Chondrocyte (in vitro differentiated cells): ENCODE data around the gene TFDP1. TPM values are rescaled to one million over a fixed set of nuclear protein-coding genes. Genes with fewer than 3 reads are reported as not detected.
A peak's percentile ranks its signal among the peaks of the same experiment; 100 is the strongest.

Experiments
- DNase-seq: peaks from one replicate; pipeline ENCODE4 v3.0.0; 2021; ENCODE audit warnings: mixed read lengths, low spot score
- H3K27ac Mint-ChIP-seq: one replicate; pipeline ENCODE4 v1.8.0; 2021; ENCODE audit warnings: mild to moderate bottlenecking, moderate library complexity, mixed read lengths; ENCODE audit not compliant: unreplicated experiment
- H3K27me3 Mint-ChIP-seq: 2 replicates; pipeline ENCODE4 v1.8.0; 2021; ENCODE audit warnings: low read depth, mixed read lengths
- H3K36me3 Mint-ChIP-seq: 2 replicates; pipeline ENCODE4 v1.8.0; 2021; ENCODE audit warnings: low read depth, mixed read lengths
- H3K4me1 Mint-ChIP-seq: 2 replicates; pipeline ENCODE4 v1.8.0; 2021; ENCODE audit warnings: low read depth, mild to moderate bottlenecking, mixed read lengths
- H3K4me3 Mint-ChIP-seq: one replicate; pipeline ENCODE4 v1.8.0; 2021; ENCODE audit warnings: mild to moderate bottlenecking, moderate library complexity, mixed read lengths; ENCODE audit not compliant: unreplicated experiment
- H3K9me3 Mint-ChIP-seq: 2 replicates; pipeline ENCODE4 v1.8.0; 2021; ENCODE audit warnings: low read depth, mixed read lengths
- CTCF ChIP-seq: fragments of 200-600 bp; sonication (generic); IDR thresholded peaks from 2 replicates; pipeline ENCODE4 v1.5.0; 2021; ENCODE audit warnings: antibody characterized with exemption, mild to moderate bottlenecking, moderate library complexity
- total RNA-seq: library from RNA; stranded (reverse); gene quantifications from 3 replicates; pipeline ENCODE4 v1.2.1, GENCODE V29; 2021

TFDP1 gene
- total RNA-seq, 1 donor from 2014 or later, result 54.3 TPM

GRCh38 chr13:113632706-113633484 lies 48.3 kb downstream of the TFDP1 start:
- TF ChIP-seq CTCF, result no peak
- Mint-ChIP-seq H3K4me1 (no peaks in the 10 kb centered on the region), H3K4me3 (no peak overlapping the region), H3K27me3 (no peaks in the 10 kb centered on the region), H3K27ac (no peak overlapping the region), H3K9me3 (no peaks in the 10 kb centered on the region), H3K36me3 (peaks cover 53% of the 10 kb centered on the region)
- DNase-seq, result peak; percentile 72

DNA sequence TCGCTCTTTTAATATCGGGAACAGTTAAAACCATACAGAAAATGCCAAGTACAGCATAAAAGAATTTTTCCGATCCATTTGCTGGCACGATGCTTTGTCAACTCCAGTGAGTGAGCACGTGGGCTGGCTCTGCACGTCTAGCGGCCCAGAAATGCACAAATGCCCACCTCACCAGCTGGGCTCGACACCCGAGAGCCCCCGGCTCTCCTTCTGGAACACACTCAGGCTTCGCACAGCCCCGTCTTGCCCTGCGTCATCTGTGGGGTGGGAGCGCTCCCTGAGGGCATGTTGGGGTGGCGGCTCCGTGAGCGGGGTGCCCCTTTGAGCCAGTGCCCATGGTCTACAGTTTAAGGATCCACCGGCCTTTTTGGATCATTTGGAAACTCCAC lies 48.9 kb downstream of the TFDP1 start:
- Mint-ChIP-seq H3K4me3 (no peak overlapping the region), H3K27me3 (no peaks in the 10 kb centered on the region), H3K4me1 (no peaks in the 10 kb centered on the region), H3K9me3 (no peaks in the 10 kb centered on the region), H3K36me3 (peaks cover 53% of the 10 kb centered on the region), H3K27ac (no peak overlapping the region)
- peak; percentile 69 for DNase-seq
- no peak for TF ChIP-seq CTCF

DNA sequence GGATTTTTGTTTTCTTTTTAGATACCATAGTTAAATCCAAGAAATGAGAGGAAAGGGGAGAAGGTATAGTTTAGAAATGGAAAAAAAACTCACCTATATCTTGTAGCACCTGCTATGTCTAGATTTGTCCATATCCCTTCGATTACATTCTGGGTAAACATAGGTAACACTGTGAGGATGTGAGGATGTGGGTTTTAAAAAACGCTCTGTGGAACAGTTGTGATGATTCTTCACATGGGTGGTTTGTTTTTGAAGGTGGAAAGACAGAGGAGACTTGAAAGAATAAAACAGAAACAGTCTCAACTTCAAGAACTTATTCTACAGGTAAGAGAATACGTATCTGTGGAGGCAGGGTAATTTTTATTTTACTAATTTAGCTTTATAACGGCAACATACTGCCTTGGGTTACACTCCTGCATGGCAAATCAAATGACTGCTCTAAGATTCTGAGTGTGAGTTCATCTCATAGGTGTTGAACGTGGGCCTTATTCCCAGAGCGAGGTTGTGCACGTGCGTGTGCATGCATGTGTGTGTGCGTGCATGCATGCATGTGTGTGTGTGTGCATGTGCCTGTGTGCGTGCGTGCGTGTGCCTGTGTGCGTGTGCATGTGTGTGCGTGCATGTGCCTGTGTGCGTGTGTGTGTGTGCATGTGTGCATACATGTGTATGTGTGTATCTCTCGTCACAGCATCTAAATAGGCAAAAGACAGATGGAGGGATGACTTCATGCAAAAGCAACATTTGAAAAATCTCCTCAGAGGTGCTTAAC lies 49.9 kb downstream of the TFDP1 start:
- no peaks in the 10 kb centered on the region for H3K27me3 Mint-ChIP-seq
- DNase-seq, result peak; percentile 26
- peaks cover 55% of the 10 kb centered on the region for H3K36me3 Mint-ChIP-seq
- no peak overlapping the region for H3K27ac Mint-ChIP-seq
- TF ChIP-seq CTCF, result no peak
- H3K4me3 Mint-ChIP-seq, result no peak overlapping the region
- no peaks in the 10 kb centered on the region for H3K4me1 Mint-ChIP-seq
- no peaks in the 10 kb centered on the region for H3K9me3 Mint-ChIP-seq

DNA sequence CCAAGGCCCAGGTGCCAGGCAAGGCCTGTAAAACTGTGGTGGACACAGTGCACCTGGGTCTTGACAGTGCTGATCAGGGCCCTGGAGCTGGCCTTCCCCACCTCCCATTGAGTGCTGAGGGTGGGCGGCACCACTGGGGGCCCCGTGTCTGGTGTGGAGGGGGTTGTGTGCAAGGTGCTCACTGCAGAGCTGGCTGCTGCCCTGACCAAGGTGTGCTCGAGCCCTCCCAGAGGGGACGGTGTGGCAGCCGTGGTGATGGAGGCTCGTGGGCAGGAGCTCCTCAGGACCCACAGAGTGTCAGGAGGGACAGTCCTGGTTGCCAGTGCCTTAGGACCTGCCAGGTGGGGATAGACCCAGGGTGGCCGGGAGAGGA lies 50.5 kb downstream of the TFDP1 start:
- DNase-seq, result no peak
- no peak overlapping the region for H3K4me3 Mint-ChIP-seq
- H3K36me3 Mint-ChIP-seq, result peaks cover 56% of the 10 kb centered on the region
- TF ChIP-seq CTCF, result no peak
- H3K9me3 Mint-ChIP-seq, result no peaks in the 10 kb centered on the region
- H3K27ac Mint-ChIP-seq, result no peak overlapping the region
- H3K27me3 Mint-ChIP-seq, result no peaks in the 10 kb centered on the region
- no peaks in the 10 kb centered on the region for H3K4me1 Mint-ChIP-seq

- Mint-ChIP-seq H3K27me3 (no peaks in the 10 kb centered on the region), H3K27ac (no peak overlapping the region), H3K36me3 (peaks cover 63% of the 10 kb centered on the region), H3K9me3 (no peaks in the 10 kb centered on the region), H3K4me3 (no peak overlapping the region), H3K4me1 (no peaks in the 10 kb centered on the region)
- DNase-seq, result peak; percentile 66
- no peak for TF ChIP-seq CTCF
These were observed 51.2 kb downstream of the TFDP1 start for GRCh38 chr13:113635709-113636108.
